NCI-H1417 treated with DMSO at 0.1 percent for 48 hours (cell line): Measurements from ENCODE around the gene VPS26A.
"Not testable (repeated sequence)": the region's sequence is repeated elsewhere in the genome, so short reads cannot be mapped to it uniquely, and the experiment has no call there.

ENCODE experiments used
- DNase-seq: peaks from one replicate; lab custom pipeline; 2025; lab: John Stamatoyannopoulos, UW

Gene VPS26A

GRCh38 chr10:69103784-69104183, 20.2 kb upstream of the VPS26A start:
- no peak for DNase-seq

- no peak for DNase-seq
These were observed 18.8 kb upstream of the VPS26A start for GRCh38 chr10:69104994-69105790.

- DNase-seq = no peak
These were observed 16.8 kb upstream of the VPS26A start for GRCh38 chr10:69107176-69107490.

GRCh38 chr10:69107699-69108098, 16.3 kb upstream of the VPS26A start:
- no peak for DNase-seq

GRCh38 chr10:69119896-69120295, 4.1 kb upstream of the VPS26A start:
- DNase-seq = no peak

GRCh38 chr10:69123306-69123746, 652 bp upstream of the VPS26A start:
- peak; percentile 21 for DNase-seq

- no peak for DNase-seq
These were observed 738 bp downstream of the VPS26A start for GRCh38 chr10:69124563-69125268.

GRCh38 chr10:69125554-69125953, 1.6 kb downstream of the VPS26A start:
- no peak for DNase-seq

GRCh38 chr10:69130251-69130650, 6.3 kb downstream of the VPS26A start:
- no peak for DNase-seq

- DNase-seq = no peak
These were observed 16.0 kb downstream of the VPS26A start for GRCh38 chr10:69139961-69140360.

GRCh38 chr10:69141304-69141703, 17.3 kb downstream of the VPS26A start:
- DNase-seq = no peak

- DNase-seq = not testable (repeated sequence)
These were observed 18.1 kb downstream of the VPS26A start for GRCh38 chr10:69142074-69142473.

- DNase-seq = no peak
These were observed 19.0 kb downstream of the VPS26A start for GRCh38 chr10:69142983-69143382.

- no peak for DNase-seq
These were observed 21.4 kb downstream of the VPS26A start for GRCh38 chr10:69145329-69145728.

GRCh38 chr10:69145864-69146263, 21.9 kb downstream of the VPS26A start:
- no peak for DNase-seq

- no peak for DNase-seq
These were observed 22.8 kb downstream of the VPS26A start for GRCh38 chr10:69146759-69147158.

- no peak for DNase-seq
These were observed 28.0 kb downstream of the VPS26A start for GRCh38 chr10:69151984-69152383.

GRCh38 chr10:69153227-69153626, 29.2 kb downstream of the VPS26A start:
- DNase-seq = no peak

GRCh38 chr10:69160809-69161241, 36.8 kb downstream of the VPS26A start:
- no peak for DNase-seq

- DNase-seq = no peak
These were observed 44.5 kb downstream of the VPS26A start for GRCh38 chr10:69168493-69168892.

- no peak for DNase-seq
These were observed 48.4 kb downstream of the VPS26A start for GRCh38 chr10:69172241-69172982.

GRCh38 chr10:69175326-69175725, 51.3 kb downstream of the VPS26A start:
- not testable (repeated sequence) for DNase-seq

- no peak for DNase-seq
These were observed 52.8 kb downstream of the VPS26A start for GRCh38 chr10:69176823-69177222.
